GM21447 (cell line): Measurements from ENCODE around the gene PRR29.
"Not testable (repeated sequence)": the region's sequence is repeated elsewhere in the genome, so short reads cannot be mapped to it uniquely, and the experiment has no call there.

Experiments
- ATAC-seq: cut with Tn5 transposase; IDR thresholded peaks from one replicate; pipeline ENCODE4 v1.9.1; 2021; ENCODE audit not compliant: unreplicated experiment

PRR29 gene

GRCh38 chr17:63996430-63997182 is 1.5 kb upstream of the PRR29 start:
- no peak for ATAC-seq

DNA sequence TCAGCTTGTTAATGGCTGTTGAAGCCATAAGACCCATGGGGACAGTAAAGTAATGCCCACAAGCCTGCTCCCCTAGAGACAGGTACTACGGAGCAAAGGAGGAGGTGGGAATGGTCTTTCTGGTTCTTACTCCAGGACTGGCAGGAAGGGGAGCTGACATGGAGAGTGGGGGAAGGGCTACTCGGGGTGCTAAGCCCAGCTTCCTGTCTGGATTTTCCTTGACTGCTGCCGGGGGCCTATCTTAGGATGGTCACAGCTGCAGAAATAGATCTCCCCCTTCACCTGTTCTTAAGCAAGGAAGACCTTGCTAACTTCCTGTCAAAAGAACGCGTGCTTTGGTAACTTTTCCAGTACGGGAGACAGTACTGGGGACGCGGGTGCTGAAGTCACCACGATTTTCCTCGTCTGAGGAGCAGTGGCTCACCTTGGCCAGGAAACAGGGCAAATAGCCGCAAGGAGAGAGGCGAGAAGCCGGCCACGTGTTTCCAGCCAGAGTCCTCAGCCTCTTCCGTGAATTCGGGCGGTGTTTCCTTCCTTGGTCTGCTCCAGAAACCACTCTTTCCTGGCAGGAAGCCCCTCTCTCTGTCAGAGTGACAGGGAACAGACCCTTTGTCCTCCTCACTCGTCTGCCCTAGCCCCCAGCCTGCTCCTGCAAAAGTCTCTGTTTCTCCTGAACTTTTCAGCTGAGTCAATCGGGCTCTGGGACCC is 656 bp upstream of the PRR29 start:
- no peak for ATAC-seq

DNA sequence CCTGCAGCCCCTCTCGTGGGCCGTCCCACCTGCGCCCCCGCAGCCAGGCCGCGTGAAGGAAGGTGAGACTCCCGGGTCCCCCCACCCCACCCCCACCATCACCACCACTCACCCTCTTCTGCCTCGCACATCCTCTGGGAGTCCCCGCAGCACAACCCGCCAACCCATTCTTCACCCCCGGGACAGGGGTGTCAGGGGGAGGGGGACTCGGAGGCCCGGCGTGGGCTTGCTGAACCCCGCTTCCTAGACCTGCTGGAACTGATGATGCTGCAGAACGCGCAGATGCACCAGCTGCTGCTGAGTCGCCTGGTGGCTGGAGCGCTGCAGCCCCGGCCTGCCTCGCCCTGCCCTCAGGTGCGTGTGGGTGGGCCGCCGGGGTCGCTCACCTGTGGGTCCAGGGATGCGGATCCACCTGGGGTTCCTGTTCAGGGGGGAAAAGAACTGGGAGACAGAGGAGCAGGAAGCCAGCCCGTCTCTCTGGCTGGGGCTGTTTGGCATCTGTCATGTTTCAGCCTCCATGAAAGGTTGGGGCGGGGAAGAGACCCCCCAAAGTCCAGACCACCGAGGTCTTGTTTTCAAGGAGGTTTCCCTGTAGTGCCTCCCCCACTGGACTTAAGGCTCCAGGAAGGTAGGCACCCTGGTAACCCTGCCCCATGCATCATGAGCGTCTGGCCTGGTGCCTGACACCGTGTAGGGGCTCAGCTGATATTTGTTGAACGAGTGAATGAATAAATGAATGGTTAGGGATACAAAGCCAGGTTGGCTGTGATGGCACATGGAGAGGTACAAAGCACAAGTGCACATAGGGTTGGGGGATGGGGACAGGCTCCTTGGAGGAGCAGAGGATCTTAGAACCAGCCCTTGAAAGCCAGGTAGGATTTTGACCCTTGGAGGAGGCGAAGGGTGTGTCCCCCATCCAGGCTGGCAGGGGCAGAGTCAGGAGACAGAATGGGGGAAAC is 849 bp downstream of the PRR29 start:
- ATAC-seq, result no peak

GRCh38 chr17:63999680-64000531 is 1.8 kb downstream of the PRR29 start:
- ATAC-seq, result no peak

- no peak for ATAC-seq
Measured at GRCh38 chr17:64001091-64001579, 3.0 kb downstream of the PRR29 start.

- ATAC-seq, result no peak
Measured at GRCh38 chr17:64001763-64002529, 3.8 kb downstream of the PRR29 start.

GRCh38 chr17:64002658-64003525 is 4.7 kb downstream of the PRR29 start:
- no peak for ATAC-seq

GRCh38 chr17:64003526-64004121 is 5.5 kb downstream of the PRR29 start:
- no peak for ATAC-seq

DNA sequence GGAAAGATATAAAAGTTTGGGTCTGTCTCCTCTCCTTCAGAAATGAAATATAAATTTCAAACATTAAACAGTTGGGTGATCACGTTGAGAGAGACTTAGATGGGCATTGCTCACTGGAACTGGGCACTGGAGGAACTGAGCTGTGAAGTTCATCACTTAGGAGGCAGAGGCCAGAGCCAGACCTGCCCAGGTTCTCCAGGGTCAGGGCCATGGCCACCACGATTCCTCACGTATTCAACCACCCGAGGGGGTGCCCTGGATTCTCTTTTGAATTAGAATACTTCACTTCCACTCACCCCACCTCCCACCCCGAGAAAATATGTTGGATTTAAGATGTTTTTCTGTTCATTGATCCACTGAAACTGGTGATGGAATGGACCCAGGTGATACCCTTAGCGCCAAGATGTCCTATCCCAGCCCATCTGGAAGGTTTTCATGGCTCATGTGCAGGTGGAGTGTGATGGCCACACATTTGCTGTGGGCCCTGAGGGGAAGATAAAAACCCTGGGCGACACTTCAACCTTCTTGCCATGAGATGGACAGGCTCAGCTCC is 6.1 kb downstream of the PRR29 start:
- ATAC-seq, result no peak

DNA sequence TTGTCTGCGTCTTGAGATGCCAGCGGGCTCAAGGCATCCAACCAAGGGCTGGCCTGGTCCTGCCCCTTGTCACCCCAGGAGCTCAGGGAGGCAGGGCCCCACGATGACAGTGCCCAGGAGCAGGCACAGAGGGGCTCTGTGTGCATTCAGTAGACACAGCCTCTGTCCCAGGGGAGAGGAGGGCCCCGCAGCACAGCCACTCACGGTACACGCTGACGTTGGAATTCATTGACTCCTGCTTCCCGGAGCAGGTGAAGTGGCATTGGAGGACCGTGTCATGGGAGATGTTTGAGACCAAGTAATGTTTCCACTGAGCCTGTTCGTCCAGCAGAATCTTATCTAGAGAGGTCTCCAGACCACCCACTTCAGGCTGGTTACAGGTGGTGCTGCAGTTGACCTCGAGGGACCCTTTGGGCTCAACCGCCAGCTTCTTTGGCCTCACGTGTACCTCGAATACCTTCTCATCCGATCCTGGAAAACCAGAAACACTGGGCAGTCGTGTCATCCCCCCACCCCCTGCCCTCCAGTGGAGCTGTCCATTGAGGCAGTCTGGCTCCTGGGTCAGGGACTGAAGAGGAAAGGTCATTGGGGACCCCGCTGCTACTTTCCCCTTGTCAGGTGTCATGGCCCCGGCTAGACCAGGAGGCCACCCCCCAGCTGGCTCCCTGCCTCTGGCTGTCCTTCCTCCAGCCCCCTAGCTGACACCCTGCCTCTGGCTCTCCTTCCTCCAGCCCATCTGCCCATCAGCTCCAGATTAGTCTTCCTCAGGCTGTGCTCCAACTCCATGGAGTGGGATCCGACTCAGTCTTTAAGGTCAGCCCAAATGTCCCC is 7.0 kb downstream of the PRR29 start:
- no peak for ATAC-seq

DNA sequence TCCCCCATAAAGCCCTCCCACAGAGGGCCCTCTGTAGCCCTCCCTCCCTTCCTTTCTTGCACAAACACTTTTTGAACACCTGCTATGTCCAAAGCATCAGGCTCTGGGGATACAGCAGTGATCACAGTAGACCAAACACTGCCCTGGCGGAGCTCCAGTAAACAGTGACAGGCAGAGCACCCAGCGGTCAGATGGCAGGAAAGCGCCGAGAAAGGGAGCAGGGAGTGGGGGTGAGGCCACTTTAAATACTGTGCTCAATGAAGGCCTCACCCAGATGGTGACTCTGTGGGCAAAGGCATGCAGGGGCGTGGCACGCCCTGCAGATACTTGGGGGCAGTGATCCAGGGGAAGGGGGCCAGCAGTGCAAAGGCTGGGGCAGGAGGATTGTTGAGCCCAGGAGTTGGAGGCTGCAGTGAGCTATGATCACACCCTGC is 7.6 kb downstream of the PRR29 start:
- ATAC-seq, result no peak

- no peak for ATAC-seq
Measured at GRCh38 chr17:64006361-64007088, 8.4 kb downstream of the PRR29 start.

- ATAC-seq, result not testable (repeated sequence)
Measured at GRCh38 chr17:64007089-64007837, 9.1 kb downstream of the PRR29 start.

DNA sequence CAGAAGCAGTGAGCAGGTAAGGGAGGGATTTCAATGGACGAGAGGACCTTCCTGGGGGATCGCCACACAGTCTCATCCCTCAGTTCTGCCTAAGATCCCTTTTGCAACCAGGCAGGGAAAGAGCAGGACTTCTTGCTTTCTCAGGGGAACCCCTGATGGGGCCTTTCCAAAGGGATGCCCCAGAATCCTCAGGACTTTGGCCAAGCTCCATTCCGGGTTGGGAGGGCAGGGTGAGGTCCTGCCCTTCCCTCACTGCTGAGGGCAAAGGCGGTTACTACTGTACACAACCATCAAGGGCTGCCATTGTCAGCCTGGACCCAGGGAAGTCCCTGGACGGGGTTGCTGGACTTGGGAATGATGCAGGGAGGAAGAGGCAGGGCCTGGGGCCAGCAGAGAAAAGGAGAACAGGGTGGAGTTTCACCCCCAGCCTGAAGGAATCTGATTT is 9.7 kb downstream of the PRR29 start:
- ATAC-seq, result no peak

DNA sequence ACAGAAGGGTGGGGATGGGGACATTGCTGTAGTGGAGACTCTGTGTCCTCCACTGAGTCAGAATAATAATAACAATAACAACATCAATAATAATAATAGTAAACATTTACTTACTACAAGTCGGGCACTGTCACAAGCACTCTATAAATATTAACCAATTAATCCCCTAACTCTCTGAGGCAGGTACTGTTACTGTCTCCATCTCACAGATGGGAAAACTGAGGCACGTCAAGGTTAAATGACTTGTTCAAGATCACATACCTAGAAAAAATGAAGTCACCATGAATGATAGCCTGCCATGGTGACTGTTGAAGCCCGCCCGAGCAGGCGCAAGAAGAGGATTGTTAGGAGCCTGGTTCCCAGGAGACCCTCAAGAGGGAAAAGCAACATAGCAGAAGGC is 10.2 kb downstream of the PRR29 start:
- ATAC-seq, result no peak

DNA sequence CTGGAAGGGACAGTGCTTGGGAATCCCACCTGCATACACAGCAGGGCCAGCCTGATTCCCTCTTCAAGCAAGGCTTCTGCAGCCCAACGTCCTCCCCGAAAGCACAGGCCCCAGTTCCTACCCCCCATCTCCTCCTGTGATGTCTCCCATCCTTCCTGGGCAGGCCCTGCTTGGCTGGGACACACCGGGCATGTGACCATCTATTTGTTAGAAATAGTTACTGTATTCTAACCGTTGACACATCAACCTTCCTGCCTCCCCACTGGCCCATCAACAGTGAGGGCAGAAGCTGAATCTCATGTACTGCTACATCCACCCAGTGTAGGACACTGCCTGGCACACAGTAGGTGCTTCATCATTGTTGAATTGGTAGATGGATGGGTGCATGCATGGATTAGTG is 10.7 kb downstream of the PRR29 start:
- ATAC-seq, result no peak
